ENCODE data around the gene PRKCE.
A peak's percentile ranks its signal among the peaks of the same experiment; 100 is the strongest.
"Not testable (repeated sequence)": the region's sequence is repeated elsewhere in the genome, so short reads cannot be mapped to it uniquely, and the experiment has no call there.

The PRKCE gene

DNA sequence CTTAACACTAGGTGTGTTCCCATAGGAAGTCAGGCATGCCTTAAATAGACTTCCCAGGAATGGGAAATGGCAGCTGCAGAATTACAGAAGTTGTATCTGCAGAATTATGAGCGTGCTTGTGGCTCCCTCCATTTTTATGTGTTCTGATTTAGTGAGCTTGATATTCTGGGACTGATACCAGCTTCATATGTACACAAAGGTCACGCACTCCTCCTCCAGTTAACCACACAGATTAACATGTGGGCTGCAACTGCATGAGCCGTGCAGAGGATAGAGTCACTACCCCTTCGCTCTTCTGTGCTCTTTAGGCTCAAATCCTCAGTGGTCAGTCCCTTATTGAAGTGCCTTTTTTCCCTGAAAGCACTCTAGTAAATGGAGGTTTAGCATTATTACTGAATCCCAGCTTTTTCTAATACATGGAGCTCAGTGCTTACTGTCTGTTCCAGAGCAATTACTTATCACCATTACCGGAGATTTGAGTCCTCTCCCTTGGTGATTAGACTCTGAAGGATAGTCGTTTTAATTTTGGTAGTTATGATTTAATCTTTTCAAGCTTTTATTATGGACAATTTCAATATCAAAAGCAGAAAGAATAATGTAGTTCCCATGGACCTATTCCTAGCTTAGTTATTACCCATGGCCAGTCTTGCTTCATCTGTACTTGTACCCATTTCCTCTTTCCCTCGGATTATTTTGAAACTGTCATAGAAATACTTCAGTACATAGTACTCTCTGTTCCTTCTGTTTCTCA is 238.3 kb downstream of the PRKCE start:
- no peak for DNase-seq (ENCODE audit: low spot score)

DNA sequence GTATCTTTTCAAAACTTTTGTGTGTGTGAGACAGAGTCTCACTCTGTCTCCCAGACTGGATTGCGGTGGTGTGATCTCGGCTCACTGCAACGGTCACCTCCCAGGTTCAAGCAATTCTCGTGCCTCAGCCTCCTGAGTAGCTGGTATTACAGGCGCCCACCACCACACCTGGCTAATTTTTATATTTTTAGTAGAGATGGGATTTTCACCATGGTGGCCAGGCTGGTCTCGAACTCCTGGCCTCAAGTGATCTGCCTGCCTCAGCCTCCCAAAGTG is 238.8 kb downstream of the PRKCE start:
- not testable (repeated sequence) for DNase-seq (ENCODE audit: low spot score)

DNA sequence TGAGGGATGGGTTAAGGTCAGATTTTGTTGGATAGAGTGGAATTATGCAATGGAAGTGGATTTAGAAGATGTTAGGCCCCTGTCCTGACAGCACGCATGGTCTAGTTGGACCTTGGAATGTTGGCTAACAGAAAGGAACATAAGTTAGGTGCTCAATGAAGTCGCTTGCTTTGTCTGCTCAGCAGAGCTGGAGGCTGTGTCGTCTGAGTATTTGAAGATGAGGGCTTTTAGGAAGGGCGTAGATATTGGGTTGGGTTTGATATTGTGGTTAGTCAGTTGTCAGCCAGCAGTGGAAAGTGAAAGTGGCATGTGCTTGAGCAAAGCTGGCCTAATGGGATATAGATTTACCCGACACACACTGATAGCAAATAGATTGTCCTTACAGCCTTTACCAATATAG is 239.3 kb downstream of the PRKCE start:
- no peak for DNase-seq (ENCODE audit: low spot score)

DNA sequence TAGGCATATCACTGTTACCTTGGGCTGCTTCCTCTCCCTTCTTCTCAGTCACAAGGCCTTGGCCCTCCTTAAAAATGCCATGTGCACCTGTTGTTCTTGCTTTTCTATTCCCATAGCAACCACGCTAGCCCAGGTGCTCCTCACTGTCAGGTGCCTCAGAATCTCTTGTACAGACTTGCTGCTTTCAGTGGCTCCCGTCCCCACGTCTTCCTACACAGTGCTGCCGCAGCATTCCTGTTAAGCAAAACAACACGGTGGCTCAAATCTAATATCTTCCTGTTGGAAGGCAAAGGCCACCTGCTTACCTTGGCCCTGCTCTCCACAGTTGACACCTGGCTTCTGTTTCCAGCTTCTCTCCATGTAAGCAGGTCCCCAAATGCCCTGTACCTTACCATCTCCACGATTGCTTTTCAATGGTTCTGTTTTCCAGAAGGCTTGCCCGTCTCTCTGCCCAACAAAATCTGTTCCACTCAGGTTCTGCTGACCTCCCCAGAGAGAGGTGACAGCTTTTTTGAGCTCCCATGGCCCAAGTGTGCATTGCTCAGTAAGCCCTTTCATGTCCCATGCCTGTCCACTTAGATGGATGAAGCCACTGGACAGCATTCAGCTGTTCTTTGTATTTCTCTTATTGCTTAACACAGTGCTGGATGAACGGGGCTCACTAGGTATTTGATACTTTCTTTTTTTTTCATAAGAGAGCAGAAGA is 240.4 kb downstream of the PRKCE start:
- peak; percentile 88 for DNase-seq (ENCODE audit: low spot score)

DNA sequence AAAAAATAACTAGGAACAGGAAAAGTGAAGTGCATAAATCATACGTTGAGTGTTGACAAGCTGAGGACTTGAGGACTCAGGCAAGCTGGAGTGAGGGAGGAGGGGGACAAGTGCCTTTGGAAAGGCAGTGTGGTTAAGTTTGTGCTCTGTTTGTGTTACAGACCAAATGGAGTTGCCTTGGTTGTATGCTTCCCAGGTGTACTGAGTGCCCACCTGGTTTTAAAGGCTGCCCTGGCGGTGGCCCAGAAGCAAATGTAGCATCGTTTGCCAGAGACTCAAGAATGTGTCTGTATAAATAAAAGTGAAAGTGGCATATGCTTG is 240.9 kb downstream of the PRKCE start:
- no peak for DNase-seq (ENCODE audit: low spot score)

DNA sequence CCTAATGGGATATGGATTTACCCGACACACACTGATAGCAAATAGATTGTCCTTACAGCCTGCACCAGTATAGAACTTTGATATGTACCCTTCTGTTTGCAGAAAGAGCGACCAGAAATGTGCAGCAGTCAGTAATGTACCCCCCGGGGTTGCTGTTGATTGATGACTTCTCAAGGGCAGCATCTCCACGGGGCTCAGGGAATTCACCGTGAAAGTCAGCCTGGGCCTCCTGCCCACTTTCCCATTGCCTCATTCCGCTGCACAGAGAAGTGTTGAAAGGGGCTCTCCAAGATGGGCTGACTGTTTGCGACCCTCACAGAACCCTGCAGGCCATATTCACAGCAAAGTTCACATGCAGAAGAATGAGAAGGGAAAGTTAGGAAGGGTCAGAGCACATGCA is 241.3 kb downstream of the PRKCE start:
- DNase-seq (ENCODE audit: low spot score): no peak

DNA sequence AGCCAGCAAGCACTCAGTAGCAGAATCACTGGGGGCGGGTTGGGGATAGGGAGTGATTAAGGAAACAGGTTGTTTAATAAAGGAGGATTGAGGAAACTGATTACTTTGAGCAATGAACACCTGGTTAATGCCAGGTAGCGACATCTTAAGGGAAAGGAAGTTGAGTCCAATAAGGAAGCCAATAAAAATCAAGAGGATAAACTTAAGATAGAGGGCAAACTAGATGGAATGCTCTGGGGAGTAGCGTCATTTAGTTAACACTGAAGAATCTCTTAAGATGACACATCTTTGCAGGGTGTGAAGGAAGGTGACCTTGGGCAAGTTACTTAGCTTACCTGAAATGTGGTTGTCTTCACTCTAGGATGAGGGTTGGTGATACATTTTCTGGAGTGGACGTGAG is 242.7 kb downstream of the PRKCE start:
- DNase-seq (ENCODE audit: low spot score): no peak

DNA sequence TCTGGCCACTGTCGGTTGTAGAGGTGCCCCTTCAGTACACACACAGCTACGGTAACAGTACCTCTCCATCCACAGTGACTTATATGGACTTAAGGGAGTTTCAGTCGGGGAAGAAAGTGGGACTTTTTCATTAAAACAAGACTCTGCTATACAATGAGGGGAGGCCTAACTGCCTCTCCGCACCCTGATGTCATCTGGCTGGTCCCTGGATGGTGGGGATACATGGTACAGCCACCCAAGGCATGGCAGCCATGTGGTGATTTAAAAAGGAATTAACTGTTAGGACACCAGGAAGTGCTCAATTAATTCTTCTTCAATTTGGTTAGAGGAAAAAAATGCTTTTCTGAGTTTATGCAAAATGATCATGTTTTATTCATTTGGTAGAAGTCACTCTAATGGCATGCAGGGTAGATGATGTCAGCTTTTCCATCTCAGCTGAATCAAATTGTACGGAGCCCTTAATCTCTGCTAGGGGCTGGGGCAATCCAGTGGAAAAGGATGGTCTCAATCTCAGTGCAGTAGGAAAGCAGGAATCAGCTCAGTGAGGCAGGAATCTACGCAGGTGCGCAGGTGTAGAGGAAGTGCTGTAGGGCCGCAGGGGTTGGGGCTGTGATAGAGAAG is 243.9 kb downstream of the PRKCE start:
- no peak for DNase-seq (ENCODE audit: low spot score)

DNA sequence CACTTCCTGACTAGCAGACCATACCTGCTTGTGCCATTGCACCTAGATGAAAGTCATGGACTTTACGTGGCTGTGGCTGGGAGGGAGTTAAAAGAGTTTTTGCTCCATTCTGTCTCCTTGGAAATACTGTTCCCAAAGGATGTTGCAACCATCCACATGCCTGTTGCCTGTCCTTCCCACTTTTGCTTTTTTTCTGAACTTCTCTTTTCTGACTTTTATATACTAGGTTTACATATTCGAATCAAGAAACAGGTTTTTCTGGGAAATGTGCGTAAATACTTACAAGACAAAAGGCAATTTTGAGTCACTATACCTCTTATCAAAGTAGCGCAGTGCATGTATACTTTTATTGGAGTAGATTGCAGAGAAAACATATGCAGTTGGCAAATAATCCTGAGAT is 244.8 kb downstream of the PRKCE start:
- no peak for DNase-seq (ENCODE audit: low spot score)

DNA sequence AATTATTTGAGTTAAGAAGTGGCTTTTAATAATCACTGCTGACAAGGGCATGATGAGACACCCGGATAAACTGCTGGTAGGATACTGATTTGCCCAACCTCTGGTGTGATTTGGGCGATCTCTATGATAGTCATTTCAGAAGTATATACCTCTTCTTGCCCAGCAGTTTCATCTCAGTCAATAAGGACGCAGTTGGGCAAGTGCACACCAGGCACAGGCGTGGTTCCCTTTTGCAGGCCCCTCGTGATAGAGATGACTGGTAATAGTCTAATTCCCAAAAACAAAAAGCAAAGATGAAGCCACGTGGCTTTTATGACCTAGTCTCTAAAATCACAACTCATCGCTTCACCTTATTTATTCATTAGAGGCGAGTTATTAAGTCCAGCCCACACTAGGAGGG is 246.4 kb downstream of the PRKCE start:
- DNase-seq (ENCODE audit: low spot score): no peak

DNA sequence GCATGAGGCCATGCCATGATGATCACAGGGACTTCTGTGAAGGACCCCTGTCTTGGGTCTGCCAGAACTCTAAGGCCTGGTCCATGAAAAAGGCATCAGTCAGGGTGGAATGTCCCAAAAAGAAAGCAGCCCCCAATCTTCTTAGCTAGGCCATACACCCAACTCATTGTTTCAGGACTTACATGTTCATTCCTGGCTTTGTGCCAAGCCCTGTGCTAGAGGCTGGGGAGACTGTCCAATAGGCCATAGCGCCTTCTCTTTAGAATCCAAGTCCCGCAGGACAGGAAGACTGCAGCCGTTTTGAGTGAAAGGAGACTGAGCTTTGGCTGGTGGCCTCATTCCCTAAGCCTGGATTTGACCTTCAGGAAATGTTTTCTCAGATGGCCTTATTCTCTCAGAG is 247.3 kb downstream of the PRKCE start:
- no peak for DNase-seq (ENCODE audit: low spot score)

DNA sequence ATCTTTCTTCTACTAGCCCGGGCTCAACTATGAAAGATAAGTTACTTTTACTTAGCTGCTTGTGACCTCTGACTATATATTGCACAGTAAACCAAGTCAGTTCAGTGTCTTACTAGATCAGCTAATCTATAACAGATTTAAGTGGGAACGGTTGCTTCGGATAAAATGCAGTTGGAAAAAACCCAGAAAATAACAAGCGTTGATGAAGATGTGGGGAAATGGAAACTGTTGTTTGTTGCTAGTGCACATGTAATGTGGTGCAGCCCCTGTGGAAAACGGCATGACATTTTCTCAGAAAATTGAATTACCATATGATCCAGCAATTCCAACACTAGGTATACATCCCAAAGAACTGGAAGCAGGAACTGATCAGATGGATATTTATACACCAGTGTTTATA is 248.5 kb downstream of the PRKCE start:
- no peak for DNase-seq (ENCODE audit: low spot score)

DNA sequence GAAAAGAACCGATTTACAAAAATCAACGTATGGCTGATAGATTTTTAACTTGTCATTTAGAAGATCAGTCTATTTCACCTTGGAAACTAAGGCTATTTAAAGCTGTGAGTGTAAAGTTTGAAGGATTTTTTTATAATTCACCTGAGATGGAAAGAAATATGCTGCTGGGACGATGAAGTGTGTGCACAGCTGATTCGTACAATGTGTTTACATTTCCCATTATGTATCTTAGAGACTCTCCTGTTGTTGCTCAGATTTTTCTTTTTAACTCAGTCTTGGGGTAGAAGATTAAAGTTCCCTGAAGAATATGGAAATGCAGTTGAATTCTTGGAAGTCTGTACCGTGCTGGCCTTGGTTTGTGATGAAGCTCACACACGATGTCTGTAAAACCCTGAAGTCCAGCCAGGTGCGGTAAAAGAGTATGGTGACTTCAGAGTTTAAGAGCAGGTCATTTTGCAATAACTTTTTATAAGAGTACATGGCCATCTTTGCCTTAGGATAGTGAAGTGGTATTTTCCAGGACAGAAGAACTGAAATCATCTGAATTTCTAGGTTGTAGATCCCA is 250.1 kb downstream of the PRKCE start:
- DNase-seq (ENCODE audit: low spot score): no peak

DNA sequence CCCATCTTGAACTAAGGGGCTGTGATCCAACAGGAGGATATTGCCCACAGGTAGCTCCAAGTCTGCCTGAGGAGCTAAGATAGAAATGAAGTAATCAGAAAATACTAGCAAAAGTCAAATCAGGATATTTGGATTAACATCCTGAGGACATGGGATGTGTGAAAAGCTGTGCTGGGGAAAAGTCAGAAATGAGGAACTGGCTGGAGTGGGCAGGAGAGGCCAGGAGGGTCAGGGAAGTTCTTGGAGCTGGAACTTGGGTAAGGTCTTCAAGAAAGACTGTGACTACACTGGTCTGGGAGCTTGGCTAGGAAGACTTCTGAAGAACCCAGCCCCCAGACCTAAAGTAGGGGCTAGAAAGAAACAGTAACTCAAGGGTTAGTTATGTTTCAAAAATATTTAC is 250.9 kb downstream of the PRKCE start:
- DNase-seq (ENCODE audit: low spot score): no peak

DNA sequence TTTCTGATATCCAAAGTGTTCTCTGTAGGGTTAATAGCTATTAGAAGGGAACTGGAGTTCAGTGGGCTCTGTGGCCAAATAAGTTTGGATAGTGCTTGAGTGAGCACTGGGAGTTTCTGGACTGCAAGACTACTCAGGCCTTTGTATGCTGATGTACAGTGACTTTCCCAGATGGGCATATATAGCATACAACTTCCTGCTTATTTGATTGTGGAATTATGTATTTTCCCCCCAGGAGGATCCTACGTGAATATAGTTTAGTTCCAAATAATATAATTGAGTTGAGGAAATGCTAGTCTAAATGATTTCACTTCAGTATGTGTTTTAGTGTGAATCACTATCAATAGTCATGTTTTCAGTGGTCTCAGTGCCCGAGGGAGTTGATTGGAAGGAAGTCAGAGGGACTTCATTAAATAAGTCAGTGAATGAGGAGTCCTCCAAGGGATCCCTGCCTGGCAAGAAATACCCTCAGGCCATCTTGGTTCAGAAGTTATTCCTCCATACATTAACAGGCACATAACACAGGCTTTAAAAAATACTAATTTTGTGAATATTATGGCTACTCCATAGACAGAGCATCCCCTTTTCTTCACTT is 251.4 kb downstream of the PRKCE start:
- no peak for DNase-seq (ENCODE audit: low spot score)

DNA sequence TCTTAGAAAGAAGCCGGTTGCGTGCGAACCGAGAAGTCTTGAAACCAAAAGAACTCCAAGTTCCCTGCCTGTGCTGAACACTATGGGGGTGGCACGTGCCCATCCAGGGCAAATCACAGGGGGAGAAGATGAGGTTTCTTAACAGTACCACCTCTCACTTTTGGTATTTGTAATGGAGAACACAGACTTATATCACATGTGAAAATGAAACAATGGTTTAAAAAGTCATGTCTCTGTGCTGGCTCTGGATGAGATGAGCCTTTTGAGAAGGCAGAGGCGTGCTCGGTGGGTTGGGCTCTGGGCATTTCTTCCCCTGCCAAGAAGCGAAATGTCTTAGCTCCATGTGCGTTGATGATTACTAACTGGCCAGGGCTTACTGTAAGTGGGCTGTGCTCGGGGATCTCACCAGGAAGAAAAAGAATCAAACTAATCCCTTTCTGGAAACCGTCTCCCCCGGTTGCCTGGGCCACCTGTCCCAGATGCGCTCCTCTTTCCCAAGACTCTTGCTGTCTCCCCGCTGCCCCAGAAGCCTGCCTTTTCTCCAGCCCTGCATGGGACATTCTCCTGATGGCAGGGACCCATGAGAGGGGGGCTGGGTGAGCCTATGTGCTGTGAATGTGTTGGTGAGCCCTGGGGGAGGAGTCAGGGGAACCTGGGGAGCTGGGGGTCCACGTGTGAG is 252.9 kb downstream of the PRKCE start:
- DNase-seq (ENCODE audit: low spot score): no peak

DNA sequence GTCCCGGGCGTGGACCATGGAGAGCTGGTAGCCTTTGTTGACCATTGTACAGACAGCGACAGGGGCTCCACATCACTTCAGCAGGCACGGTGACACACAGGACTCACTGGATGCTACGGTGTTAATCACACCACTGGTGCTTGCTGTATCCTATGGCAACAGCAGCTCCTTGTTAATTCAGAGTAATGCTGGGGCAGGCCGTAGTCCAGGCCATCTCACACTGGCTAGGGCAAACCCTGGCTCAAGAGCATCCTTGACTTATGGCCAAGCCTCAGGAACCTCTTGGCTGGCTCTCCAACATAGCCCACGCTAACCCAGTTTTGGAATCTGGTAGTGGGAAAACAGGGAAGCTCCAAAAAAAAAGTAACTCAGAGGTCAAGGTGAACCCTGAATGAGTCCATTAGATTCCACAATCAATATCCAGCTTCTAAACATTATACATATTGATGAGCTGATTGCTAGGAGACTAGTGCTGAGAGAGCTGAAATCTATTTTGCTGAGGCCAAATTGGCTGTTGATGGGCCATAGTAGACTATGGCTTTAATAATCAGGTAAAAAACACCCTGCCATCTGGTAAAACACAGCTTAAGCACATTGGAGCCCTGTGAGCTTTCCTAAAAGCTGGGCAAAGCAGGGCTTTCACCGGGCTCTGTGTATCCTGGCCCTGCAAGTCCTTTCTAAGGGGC is 253.6 kb downstream of the PRKCE start:
- peak; percentile 85 for DNase-seq (ENCODE audit: low spot score)

DNA sequence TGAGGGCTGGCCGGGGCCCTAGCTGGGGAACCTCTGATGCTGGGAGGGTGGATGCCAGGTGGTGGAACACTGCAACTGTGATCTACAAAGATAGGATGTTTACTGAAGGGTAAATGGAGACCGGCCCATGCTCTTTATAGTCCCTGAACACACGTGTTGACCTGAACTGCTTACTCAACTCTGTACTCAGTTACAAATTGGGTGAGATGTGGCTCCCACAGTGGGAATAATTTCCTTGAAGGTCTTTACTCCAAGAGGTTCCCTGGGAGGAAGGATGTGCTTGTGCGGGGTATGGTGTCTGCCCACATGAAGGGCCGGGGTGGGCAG is 254.1 kb downstream of the PRKCE start:
- DNase-seq (ENCODE audit: low spot score): no peak

DNA sequence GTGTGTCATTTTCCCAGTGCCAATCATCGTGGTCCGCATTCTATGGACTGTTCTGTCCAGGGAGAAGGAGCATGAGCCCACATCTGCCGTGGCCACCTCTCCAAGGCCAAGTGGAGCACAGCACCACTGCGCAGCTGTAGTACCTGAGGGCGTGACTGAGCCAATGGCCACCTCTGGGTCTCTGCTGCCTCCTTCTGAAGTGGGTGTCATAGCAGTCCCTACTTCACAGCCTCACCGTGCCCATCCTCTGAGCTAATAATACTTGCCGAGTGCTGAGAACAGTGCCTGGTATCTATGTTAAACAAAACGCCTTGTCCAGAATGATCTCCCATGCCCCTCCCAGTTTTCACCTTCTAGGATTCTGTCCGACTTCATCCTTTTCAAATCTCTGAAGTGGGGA is 256.1 kb downstream of the PRKCE start:
- no peak for DNase-seq (ENCODE audit: low spot score)

DNA sequence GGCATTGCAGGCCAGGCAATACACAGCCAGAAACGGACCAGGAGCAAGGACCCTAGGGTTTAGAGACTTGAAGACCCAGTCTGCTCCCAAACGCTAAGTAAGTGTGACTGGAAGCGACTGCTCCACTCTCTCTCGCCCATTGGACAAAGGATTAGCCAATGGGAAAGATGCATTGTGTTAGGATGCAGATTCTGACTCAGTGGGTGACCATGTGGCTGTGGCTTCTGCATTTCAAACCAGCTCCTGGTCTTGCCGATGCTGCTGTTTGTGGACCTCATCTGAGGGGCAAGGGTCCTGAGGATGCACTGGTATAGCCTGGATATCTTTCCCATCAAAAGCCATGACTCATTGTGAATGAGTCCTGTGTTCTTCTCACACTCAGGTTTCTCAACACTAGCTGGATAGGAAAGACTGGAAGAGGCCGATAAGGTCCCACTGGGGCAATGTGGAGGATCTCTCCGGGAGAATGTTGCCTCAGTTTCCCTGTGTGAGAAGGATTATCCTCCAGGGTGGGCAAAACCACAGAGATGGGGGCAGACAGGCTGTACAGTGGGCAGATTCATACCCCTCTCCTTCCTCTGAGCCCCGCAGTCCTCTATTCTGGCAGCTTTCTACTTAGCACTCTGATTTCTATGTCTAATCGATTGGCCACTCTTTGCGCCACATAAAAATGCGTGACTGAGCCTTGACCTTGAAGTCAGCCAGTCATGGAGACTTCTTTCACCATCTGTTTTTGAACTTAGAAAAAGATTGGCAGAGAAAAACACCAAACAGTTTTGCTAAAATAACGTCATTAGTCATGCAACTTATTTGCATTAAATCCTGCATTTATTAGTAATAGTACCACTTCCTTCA is 257.1 kb downstream of the PRKCE start:
- no peak for DNase-seq (ENCODE audit: low spot score)

DNA sequence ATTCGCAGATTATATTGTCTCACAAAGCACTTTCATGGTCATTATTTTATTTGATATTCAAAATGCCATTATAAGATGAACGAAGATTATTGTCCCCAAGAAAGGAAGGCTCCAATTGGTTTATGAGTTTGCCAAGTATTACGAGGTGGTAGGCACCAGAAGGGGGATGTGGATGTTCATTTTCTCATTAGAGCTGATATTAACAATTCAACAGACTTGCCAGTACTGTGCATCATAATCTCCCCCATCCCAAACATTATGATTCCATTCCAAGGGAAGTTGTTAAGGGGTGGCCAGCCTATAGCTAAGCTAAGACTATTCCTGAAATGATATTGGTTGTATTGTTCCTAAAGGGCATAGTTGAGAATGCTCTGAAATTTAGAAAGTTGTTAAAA is 257.7 kb downstream of the PRKCE start:
- no peak for DNase-seq (ENCODE audit: low spot score)
